GM18499 (cell line): ENCODE data around the gene C1orf21.

Source experiments
- ATAC-seq: cut with Tn5 transposase; IDR thresholded peaks from one replicate; pipeline ENCODE4 v1.9.1; 2021; ENCODE audit warnings: moderate number of reproducible peaks; ENCODE audit not compliant: insufficient read depth, unreplicated experiment

Gene C1orf21

GRCh38 chr1:184539580-184539979 lies 152.8 kb downstream of the C1orf21 start:
- ATAC-seq = no peak

GRCh38 chr1:184541537-184542152 lies 154.8 kb downstream of the C1orf21 start:
- no peak for ATAC-seq

- ATAC-seq = no peak
Observed at GRCh38 chr1:184542291-184542690, 155.5 kb downstream of the C1orf21 start.

- no peak for ATAC-seq
Observed at GRCh38 chr1:184545601-184546000, 158.8 kb downstream of the C1orf21 start.

GRCh38 chr1:184552446-184552845 lies 165.6 kb downstream of the C1orf21 start:
- no peak for ATAC-seq

GRCh38 chr1:184553845-184554244 lies 167.0 kb downstream of the C1orf21 start:
- no peak for ATAC-seq

- no peak for ATAC-seq
Observed at GRCh38 chr1:184555665-184556641, 169.1 kb downstream of the C1orf21 start.

GRCh38 chr1:184556665-184557064 lies 169.8 kb downstream of the C1orf21 start:
- ATAC-seq = no peak

GRCh38 chr1:184557423-184558347 lies 170.9 kb downstream of the C1orf21 start:
- ATAC-seq = no peak

- no peak for ATAC-seq
Observed at GRCh38 chr1:184558691-184559090, 171.9 kb downstream of the C1orf21 start.

- ATAC-seq = no peak
Observed at GRCh38 chr1:184559117-184559713, 172.4 kb downstream of the C1orf21 start.

- ATAC-seq = no peak
Observed at GRCh38 chr1:184562806-184563205, 176.0 kb downstream of the C1orf21 start.

GRCh38 chr1:184563308-184563707 lies 176.5 kb downstream of the C1orf21 start:
- no peak for ATAC-seq

GRCh38 chr1:184567009-184567408 lies 180.2 kb downstream of the C1orf21 start:
- no peak for ATAC-seq

GRCh38 chr1:184567637-184568036 lies 180.8 kb downstream of the C1orf21 start:
- ATAC-seq = no peak

GRCh38 chr1:184568148-184568547 lies 181.3 kb downstream of the C1orf21 start:
- ATAC-seq = no peak

GRCh38 chr1:184569106-184569505 lies 182.3 kb downstream of the C1orf21 start:
- ATAC-seq = no peak

GRCh38 chr1:184574588-184574987 lies 187.8 kb downstream of the C1orf21 start:
- no peak for ATAC-seq

GRCh38 chr1:184576822-184577221 lies 190.0 kb downstream of the C1orf21 start:
- no peak for ATAC-seq

GRCh38 chr1:184577319-184577718 lies 190.5 kb downstream of the C1orf21 start:
- ATAC-seq = no peak
